Choroid plexus epithelial cell (primary cell): Measurements from ENCODE around the gene TTBK2.
"Not testable (repeated sequence)": the region's sequence is repeated elsewhere in the genome, so short reads cannot be mapped to it uniquely, and the experiment has no call there.

Experiments
- DNase-seq: peaks from one replicate; pipeline ENCODE4 v3.0.0-alpha.2; 2010; ENCODE audit warnings: low read depth
- H3K4me3 ChIP-seq: 2 replicates; pipeline ENCODE4 v1.5.1; 2011; ENCODE audit warnings: low read depth, mild to moderate bottlenecking, control low read depth, low read length, moderate library complexity
- CTCF ChIP-seq: conservative IDR thresholded peaks from 2 replicates; pipeline ENCODE4 v1.5.1; 2011; ENCODE audit warnings: low read depth, mild to moderate bottlenecking, control low read depth, inconsistent platforms, low read length, moderate library complexity

The TTBK2 gene

GRCh38 chr15:42908538-42908937 lies 12.0 kb downstream of the TTBK2 start:
- H3K4me3 ChIP-seq: no peak overlapping the region
- no peak for TF ChIP-seq CTCF
- no peak for DNase-seq

- H3K4me3 ChIP-seq: no peak overlapping the region
- DNase-seq: no peak
These were observed 16.9 kb downstream of the TTBK2 start for GRCh38 chr15:42903388-42904324.

GRCh38 chr15:42893911-42894310 lies 26.7 kb downstream of the TTBK2 start:
- DNase-seq, H3K4me3 ChIP-seq: not testable (repeated sequence)

More at GRCh38 chr15:42903388-42904324, 16.9 kb downstream of the TTBK2 start:
- TF ChIP-seq CTCF: no peak

GRCh38 chr15:42891569-42891968 lies 29.0 kb downstream of the TTBK2 start:
- DNase-seq: peak; percentile 15
- no peak for TF ChIP-seq CTCF
- H3K4me3 ChIP-seq: no peak overlapping the region

- H3K4me3 ChIP-seq: no peak overlapping the region
- TF ChIP-seq CTCF: no peak
- DNase-seq: peak; percentile 68
These were observed 30.2 kb downstream of the TTBK2 start for GRCh38 chr15:42890161-42890913.

- not testable (repeated sequence) for H3K4me3 ChIP-seq, DNase-seq
These were observed 33.2 kb downstream of the TTBK2 start for GRCh38 chr15:42887384-42887783.

GRCh38 chr15:42880121-42880520 lies 40.5 kb downstream of the TTBK2 start:
- DNase-seq: no peak
- TF ChIP-seq CTCF: no peak
- no peak overlapping the region for H3K4me3 ChIP-seq

GRCh38 chr15:42879443-42879842 lies 41.1 kb downstream of the TTBK2 start:
- TF ChIP-seq CTCF: no peak
- no peak for DNase-seq
- H3K4me3 ChIP-seq: no peak overlapping the region
